Measurements from ENCODE around the gene PSMB5. TPM values are rescaled to one million over a fixed set of nuclear protein-coding genes. Genes with fewer than 3 reads are reported as not detected.

PSMB5 gene
- total RNA-seq, 3 donors from 2014 or later (not counting 1 experiment from before 2014, with no cell fraction given): 15.7 to 19.1 (median 16.4) TPM

- H3K4me3 ChIP-seq (ENCODE audit: low read length): no peak overlapping the region
- no CpG with 5 or more reads among the region's 2 CpGs for WGBS (ENCODE audit: insufficient coverage)
- no peak overlapping the region for H3K4me3 Mint-ChIP-seq
- no peaks in the 10 kb centered on the region for H3K9me3 Mint-ChIP-seq
- DNase-seq (no peak), ATAC-seq (no peak)
- H3K4me1 ChIP-seq (ENCODE audit: control insufficient read depth, insufficient read depth, low read length): no peaks in the 10 kb centered on the region
- no peak overlapping the region for H3K27ac ChIP-seq (ENCODE audit: low read length)
- no peak for TF ChIP-seq CTCF (IDR thresholded peaks at IDR 0.05)
- no peaks in the 10 kb centered on the region for H3K36me3 Mint-ChIP-seq
- no peaks in the 10 kb centered on the region for H3K9me3 ChIP-seq (ENCODE audit: control insufficient read depth, insufficient read depth, low read length)
- H3K36me3 ChIP-seq (ENCODE audit: control insufficient read depth, insufficient read depth, low read length): peaks cover 12% of the 10 kb centered on the region
- no peak overlapping the region for H3K27ac Mint-ChIP-seq
- no peaks in the 10 kb centered on the region for H3K27me3 Mint-ChIP-seq (ENCODE audit: low read depth in 2 of 2)
- H3K4me1 Mint-ChIP-seq: peaks cover 0 to 2% of the 10 kb centered on the region in 2 donors
- H3K27me3 ChIP-seq (ENCODE audit: control insufficient read depth, insufficient read depth, low read length): no peaks in the 10 kb centered on the region
- intact Hi-C loops (cut with micrococcal nuclease): no loop called here
Measured at GRCh38 chr14:23000860-23001259, 33.8 kb downstream of the PSMB5 start.

- Histone ChIP-seq H3K27me3 (ENCODE audit: control insufficient read depth, insufficient read depth, low read length) (no peaks in the 10 kb centered on the region), H3K36me3 (ENCODE audit: control insufficient read depth, insufficient read depth, low read length) (peaks cover 12% of the 10 kb centered on the region), H3K27ac (ENCODE audit: low read length) (no peak overlapping the region), H3K9me3 (ENCODE audit: control insufficient read depth, insufficient read depth, low read length) (no peaks in the 10 kb centered on the region), H3K4me3 (ENCODE audit: low read length) (no peak overlapping the region), H3K4me1 (ENCODE audit: control insufficient read depth, insufficient read depth, low read length) (no peaks in the 10 kb centered on the region)
- no peak for ATAC-seq
- Mint-ChIP-seq H3K4me3 (no peak overlapping the region), H3K27me3 (ENCODE audit: low read depth in 2 of 2) (no peaks in the 10 kb centered on the region), H3K36me3 (no peaks in the 10 kb centered on the region), H3K27ac (no peak overlapping the region), H3K4me1 (no peaks in the 10 kb centered on the region), H3K9me3 (no peaks in the 10 kb centered on the region)
- 93% methylated on average over 16 of the region's 16 CpGs for WGBS (ENCODE audit: insufficient coverage)
- DNase-seq: no peak
- intact Hi-C loops (cut with micrococcal nuclease): no loop called here
- TF ChIP-seq CTCF (IDR thresholded peaks at IDR 0.05): no peak
Measured at GRCh38 chr14:22998329-22999012, 36.2 kb downstream of the PSMB5 start.

- intact Hi-C loops (cut with micrococcal nuclease): no loop called here
- Mint-ChIP-seq H3K27ac (no peak overlapping the region), H3K9me3 (no peaks in the 10 kb centered on the region), H3K4me3 (no peak overlapping the region), H3K36me3 (no peaks in the 10 kb centered on the region), H3K4me1 (no peaks in the 10 kb centered on the region), H3K27me3 (ENCODE audit: low read depth in 2 of 2) (no peaks in the 10 kb centered on the region)
- DNase-seq: no peak
- TF ChIP-seq CTCF (IDR thresholded peaks at IDR 0.05): no peak
- Histone ChIP-seq H3K9me3 (ENCODE audit: control insufficient read depth, insufficient read depth, low read length) (no peaks in the 10 kb centered on the region), H3K27ac (ENCODE audit: low read length) (no peak overlapping the region), H3K4me3 (ENCODE audit: low read length) (no peak overlapping the region), H3K36me3 (ENCODE audit: control insufficient read depth, insufficient read depth, low read length) (peaks cover 16% of the 10 kb centered on the region), H3K4me1 (ENCODE audit: control insufficient read depth, insufficient read depth, low read length) (no peaks in the 10 kb centered on the region), H3K27me3 (ENCODE audit: control insufficient read depth, insufficient read depth, low read length) (no peaks in the 10 kb centered on the region)
- ATAC-seq: no peak
- 93% methylated on average over 6 of the region's 9 CpGs for WGBS (ENCODE audit: insufficient coverage)
Measured at GRCh38 chr14:22997676-22998323, 36.9 kb downstream of the PSMB5 start.
